G401.6 (cell line): ENCODE measurements around the gene CDK6.

Experiments used
- FAIRE-seq: peaks from 2 replicates; lab custom pipeline; 2012; peaks lifted over from hg19 to GRCh38; lab: Jason Lieb, UNC

Gene CDK6

DNA sequence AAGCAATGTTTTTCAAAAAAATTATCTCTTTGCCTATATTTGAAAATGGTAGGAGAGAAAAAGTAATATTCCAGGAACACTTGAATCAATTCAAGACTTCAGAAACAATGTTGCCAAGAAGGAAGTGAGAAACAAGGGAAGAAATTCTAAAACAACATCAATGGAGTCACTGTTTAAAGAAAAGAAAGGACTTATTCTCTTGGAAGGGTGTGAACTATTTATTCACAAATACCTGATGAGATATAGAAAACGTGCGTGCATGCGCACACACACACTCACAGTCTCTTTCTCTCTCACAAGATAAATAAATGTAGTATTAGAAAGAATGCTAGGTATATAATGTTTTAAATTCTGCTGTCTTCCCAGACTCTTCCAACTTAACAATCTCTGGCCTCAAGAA is 128.9 kb downstream of the CDK6 start:
- no peak for FAIRE-seq

DNA sequence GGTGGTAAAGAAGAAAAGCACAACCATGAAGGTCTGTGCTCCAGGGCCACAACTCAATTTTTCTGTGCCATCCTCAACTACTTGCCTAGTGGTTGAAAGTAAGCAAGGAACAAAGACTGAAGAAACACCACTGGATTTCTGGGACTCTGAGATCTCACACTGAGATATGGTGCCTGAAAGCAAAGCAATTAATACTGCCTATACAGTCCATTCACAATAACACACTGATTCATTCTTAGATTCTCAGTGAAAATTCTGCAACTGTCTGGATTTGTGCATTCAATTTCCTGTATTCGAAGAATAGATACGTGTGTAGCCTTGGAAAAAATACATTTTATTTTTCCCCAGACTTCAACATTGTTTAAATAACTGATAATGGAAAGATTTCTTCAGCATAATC is 129.8 kb downstream of the CDK6 start:
- FAIRE-seq: no peak

DNA sequence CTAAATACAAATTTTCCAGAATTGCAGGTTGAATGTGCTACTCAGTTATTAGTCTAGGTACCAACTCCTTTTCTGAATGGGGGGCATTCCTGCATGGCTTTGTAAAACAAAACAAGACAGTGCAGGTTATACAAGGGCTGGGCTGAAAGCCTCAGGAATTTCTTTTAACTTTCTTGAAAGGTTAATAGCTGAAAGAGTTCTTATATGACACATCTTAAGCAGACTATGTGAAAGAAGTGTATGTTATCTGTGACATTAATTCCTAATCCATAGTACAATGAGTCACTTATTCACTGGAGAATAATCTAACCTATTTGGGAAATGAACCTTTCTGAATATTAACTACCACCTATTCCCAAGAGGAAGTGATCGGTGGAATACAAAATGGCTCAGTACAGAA is 130.5 kb downstream of the CDK6 start:
- no peak for FAIRE-seq

DNA sequence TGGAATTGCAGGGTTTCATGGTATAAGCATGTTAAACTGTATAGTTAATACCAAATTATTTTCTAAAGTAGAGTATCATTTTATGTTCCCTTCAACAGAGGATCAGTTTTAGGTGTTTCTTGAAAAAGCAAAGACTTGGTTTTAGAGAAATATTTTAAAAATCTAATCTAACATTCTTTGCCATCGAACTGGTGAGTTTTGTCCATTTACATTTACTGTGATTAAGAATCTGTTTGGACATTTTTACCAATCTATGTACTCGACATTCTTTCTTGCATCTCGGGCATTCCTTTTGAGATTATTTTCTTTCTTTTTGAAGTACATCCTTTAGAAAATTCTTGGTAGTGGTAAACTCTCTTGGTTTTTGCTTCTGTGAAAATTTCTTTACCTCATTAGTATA is 131.5 kb downstream of the CDK6 start:
- FAIRE-seq: no peak

DNA sequence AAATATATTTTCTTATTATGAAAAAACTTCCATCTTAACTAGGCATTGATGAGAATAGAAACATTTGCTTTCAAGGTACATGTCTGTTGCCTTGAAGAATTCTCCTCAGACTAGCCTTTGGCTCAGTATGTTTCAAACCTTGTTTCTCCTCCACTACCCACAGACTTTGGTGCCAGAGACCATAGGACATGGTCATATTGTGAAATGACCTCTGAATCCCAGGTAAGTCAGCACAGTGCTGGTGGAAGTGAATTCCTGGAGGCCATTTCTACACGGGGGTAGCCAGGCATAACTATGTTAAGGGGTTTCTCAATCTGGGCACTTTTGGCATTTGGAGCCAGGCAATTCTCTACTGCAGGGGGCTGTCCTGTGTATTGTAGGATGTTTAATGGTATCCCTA is 133.8 kb downstream of the CDK6 start:
- FAIRE-seq: no peak

DNA sequence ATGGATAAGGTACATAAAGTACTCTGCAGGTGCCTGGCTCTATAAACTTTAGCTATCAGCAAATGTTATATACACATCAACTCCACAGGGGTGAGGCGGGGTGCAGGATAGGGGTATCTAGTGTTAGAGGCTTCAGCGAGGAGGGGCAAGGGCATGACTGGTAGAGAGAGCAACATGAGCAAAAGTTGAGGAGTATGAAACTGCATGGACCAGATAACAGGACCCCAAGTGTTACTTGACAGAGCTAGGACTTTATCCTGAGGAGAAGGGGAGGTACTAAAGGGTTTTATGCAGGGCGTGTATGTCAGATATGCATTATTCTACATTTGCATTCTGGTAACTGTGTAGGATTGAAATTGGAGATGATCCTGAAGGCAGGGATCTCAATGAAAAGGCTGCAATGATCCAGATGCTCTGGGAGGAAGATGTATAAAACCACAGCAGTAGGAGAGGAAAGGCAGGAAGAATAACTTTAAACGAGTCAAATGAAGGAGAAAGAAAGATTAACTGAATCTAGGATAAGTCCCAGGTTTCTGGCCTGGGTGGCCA is 136.3 kb downstream of the CDK6 start:
- no peak for FAIRE-seq

DNA sequence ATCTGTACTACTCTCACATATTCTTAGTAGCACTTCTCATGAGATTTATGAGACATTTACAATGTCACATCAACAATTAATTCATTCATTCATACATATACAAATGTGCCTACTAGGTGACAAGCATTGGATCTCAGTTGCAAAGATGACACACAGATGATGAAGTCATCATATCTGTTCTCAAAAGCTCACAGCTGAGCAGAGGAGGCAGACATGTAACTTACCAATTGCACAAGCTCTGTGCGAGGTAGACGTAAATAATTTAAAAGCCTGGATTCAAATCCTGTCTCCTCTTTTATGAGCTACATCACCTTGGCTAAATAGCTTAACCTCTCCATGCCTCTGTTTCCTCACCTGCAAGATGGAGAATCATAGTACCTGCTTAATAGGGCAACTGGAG is 136.8 kb downstream of the CDK6 start:
- FAIRE-seq: no peak

DNA sequence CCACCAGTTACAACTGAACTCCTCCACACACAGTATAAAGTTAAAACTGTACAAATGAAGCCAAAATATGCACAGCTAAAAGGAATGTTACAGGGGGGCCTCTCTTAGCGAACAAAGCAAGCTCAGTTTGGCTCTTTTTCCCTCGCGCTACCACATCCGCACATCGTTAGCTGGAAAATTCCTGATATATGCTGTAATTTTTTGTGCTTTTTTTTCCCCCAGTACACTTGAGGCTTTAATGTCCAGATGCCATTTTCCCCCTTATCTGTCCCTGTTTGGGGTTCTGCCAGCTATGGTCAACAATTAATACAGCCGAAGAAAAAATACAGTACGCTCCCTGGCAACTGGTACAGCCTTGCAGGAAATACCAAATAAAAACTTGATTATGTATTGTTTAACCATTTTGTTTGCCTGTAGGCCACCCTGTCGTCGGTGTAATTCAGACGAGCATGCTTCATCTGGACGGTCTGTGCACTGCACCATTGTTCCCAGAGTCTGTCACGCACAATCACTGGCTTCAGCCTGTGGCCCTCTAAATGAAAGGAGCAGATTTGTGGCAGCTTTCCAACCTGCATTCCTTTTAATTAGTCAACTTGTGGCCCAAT is 138.0 kb downstream of the CDK6 start:
- no peak for FAIRE-seq

DNA sequence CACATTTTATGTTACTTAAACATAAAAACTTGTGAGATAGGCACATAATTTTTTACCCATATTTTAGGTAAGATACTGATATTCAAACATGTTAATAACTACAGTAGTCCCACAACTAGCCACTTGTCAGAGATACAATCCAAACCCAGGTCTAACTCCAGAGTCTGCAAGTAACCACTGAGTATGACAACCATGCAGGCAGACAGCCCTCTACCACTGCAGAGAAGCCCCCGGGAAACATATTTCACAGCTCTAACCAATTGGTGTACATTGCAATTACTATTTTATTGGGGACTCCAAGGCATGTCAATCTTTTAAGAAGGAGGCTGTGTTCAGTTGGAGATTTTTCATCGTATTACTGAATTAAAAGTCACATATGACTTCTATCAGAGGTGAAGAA is 139.0 kb downstream of the CDK6 start:
- FAIRE-seq: no peak

DNA sequence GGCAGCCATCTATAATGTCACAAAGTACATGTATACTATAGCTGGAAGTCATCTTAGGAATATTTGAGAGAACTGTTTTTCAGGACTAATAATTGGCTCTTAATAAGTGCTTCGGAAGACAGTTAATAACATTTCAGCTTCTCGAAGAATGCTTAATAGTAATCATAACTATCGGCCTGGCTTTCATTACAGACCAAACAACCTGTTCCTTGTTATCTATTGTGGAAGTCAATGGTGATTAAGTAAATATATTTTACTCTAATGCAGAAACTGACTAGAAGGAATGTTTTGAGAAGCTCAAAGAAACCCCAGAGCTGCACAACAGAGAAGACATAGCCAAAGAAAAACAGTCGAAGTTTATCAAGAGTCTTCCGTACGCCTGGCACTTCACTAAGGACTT is 139.4 kb downstream of the CDK6 start:
- no peak for FAIRE-seq

DNA sequence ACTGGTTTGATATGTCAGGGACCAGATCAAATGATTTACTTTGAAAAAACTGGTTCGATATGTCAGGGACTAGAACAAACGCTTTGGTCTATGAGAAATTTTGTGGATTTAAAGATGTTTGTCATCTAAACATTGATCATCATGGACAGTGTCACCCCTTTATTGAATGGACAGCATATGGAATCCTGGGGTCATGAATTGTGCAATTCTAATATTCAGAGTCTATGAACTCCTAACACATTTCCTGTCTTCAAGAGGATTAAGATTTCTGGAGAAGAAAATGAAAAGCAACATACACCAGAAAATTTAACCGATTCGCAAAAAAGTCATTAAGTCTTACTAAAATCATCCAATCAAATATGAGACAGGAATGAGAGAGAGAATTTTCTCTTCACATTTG is 139.8 kb downstream of the CDK6 start:
- no peak for FAIRE-seq

DNA sequence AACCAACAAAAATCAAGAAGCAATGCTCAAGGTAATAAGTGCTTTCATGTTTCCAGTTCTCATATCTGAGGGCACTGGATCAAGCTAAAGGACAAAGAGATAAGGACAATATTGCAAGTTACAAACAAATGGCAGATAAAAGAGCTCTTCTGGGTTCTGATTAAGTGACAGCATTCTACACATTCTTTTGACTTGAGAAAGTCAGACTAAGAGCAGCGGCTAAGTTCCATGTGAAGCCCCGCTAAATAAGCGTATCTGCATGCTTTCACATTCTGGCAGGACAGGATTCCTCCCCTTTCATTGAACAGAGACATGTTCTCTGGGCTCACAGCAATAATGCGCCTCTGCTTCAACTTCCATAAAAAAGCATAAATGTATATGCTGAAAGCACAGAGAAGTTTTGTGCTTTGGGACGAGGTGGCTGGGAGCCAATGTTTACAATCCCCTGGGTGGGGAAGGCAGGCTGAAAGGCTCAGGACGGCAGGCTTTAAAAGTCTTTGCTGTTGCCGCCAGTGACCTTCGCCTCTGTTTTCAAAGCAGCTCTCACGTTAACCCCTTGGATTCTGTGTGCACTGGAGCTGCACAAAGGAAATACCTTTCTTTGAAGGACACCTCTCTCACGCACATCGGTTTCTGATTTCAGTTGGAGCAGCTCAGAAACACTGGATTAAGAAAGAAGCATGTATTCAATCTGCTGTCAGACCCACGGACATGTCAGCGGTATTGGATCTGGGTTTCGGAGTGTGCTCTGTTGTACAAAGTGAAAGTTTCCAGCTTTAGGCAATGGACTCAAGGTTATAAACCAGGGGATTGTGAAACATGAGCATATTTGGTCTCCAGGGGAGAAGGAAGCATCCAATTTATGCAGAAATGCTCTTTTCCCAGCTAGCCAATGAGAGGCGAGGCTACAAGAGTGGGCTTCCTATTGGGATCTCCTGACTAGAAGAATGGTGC is 140.8 kb downstream of the CDK6 start:
- no peak for FAIRE-seq

DNA sequence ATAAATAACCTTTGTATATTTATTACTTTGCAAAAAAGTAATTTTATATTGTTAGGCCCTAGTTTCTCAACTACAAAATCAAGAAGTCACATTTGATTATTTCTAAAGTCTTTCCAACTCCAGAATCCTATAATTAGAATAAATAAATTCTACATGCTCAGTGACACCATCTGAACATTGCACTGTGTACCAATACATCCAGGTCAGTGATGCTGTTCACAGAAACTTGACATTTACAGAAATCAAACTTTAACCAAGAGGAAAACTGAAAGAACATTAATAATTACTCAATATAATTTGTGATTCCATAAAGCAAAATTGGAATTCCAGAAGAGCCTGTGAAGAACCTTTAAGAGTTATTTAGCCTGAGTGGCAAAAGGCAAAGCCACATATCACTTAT is 142.2 kb downstream of the CDK6 start:
- no peak for FAIRE-seq

DNA sequence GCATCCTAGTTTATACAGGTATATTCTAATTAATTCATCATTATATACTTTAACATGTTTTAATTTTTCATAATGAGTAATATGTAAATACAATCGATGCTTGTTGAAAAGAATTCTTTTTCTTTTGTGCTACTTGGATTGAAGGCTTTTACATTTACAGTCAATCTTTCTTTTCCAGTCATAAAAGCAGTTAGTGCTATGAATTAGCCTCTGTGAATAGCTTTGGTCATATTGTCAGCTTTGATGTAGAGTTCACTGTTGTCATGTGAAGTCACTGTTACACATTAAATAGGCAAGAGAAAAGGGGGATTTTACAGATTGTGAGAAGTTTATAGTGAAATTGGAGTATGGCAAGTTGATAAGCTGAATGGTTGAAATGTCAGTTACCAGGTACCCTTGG is 142.9 kb downstream of the CDK6 start:
- no peak for FAIRE-seq

DNA sequence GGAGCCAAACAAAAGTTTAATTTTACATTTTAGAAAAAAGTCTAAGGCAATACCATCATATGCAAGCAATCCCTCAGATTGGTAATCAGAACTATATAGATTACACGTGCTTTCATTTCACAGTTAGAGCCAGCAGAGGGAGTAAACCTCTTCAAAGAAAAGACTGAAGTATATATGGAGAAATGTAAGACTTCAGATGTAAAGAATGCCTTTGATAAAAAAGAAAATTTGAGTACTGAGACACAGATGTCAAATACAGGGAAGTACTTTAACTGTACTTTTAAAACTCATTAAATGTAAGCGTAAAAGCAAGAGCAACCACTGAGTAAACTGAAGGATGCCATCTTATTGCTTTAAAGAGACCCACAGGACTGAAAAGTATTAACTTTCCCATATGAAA is 144.8 kb downstream of the CDK6 start:
- peak; percentile 34 for FAIRE-seq

DNA sequence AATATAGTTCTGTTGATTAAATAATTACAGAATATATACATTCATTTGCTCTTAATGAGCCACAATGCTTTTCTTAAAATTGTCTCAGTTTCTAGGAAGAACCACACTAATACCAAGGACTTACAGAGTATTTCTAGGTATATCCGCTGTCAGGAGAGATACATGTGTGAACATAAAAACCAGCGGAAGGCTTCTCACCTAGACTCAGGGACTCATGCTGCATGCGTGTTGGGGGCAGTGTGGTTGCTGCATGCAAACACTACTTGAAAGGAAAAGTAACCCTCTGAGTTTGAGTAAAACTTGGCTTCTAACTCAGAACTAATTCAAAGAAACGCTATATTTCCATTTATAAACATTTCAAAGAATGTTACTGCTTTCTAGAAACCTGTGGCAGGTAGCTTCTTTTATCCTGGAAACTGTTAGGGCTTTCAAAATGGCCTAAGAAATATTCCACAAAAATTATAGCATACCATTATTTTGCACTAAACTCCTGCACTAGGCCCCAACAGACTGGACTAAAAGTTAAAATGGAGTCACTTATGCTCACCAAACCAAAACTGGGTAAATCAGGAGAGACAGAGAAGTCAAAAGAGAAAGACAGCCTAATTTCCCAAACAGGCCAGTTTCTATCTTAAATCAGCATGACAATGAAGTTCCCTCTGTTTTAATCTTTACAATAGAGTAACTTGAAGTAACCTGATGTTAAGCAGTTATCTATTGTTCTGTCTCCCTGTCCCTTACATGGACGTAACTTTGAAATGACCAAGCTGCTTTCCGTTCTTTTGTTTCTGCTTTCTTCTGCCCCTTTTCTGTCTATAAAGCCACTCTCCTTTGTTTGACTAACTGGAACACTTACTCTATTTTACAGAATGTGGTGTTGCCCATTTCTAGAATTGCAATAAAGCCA is 151.0 kb downstream of the CDK6 start:
- no peak for FAIRE-seq

DNA sequence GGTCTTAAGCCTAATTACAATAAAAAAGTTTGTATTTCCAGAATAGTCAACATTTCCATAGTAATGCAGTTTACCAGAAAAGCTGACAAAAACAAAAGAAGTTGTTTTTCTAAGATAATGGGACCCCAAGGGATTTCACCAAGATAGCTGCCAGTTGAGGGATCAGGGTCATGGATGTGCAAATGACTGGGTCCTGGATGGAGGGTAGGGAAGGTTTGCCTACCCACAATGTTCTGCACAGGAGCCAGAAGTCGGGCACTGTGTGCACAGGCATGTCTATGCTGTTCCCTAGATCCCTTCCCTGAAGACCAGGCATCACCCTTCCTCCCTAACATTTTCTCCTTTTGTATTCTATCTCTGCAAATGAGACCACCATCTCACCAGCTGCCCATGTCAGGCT is 152.1 kb downstream of the CDK6 start:
- no peak for FAIRE-seq

DNA sequence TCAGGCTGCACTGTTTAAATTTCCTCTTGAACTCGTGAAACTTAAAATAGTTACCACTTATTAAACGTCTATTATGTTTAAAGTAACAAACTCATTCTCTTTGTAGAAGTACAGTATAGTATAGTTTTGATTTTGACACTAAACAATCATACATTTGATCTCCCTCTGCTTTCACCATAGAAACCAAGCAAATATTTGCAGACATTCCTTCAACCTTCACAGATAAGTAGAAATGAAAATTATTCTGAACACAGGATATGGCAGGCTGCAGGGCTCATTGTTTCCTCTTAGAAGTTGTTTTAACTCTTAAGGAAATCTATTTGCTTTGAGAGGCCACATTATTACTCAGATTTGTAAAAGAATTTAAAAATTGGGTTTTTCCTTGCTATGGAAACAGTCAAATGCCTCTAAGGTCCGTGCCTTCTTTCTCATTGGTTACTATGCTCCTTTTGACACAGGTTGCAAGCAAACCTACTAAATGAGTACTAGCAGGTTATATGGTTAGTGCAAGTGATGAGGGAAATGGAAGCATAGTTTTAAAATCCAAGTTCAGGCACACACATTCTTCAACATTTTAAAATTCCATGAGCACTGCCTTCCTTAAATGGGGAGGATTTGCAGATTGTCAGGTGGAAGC is 153.4 kb downstream of the CDK6 start:
- no peak for FAIRE-seq

DNA sequence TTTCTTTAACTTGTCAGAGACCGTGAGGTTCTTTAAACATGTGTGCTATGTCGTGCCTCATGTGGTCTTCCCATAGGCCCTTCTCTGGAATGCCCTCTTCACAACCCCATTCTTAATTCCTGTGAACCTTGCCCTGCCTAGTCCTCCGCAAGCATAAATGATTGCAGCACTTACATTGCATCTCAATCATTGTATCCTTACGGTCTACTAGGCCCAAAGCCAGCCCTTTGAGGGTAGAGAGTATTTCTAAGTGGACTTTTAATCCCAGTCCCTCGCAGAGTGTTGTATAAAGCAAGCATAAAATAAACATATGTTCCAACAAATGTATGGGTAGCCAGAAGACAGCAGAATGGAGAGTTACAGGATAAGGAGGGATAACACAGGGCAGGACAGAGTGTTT is 154.0 kb downstream of the CDK6 start:
- FAIRE-seq: no peak

DNA sequence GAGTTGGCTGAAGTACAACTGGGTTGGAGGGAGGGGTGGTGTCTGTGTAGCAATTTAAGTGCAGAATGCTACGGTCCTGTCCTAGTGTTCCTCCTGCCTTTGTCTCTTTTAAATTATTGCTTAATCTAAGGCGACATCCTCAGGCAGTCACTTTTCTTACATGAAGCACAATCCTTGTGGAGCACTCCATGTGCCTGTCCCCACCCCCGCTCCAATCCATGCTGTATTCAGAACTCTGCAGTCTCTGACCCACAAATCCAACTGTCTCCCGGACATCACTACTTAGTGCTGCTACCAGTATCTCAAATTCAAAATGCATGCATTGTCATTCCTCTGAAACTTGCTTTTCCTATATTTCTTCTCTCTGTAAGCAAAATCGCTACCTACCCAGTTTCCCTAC is 154.7 kb downstream of the CDK6 start:
- no peak for FAIRE-seq

DNA sequence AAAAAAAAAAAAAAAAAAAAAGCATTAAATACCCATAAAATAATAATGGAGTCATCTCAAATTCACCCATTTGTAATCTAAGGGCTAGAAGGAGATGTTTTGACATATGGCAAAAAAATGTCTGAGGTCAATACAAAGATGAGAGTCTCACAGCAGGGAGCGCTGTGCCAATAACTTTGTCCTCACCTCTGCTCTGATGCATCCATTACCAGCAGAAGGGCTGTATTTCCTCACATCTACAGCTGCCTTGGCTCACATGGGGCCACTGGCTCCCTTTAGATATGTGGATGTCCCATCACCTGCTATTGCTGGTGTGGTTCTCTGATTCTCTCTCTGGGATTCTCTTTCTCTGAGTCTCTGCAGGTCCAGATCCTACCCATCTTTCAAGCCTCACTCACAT is 155.9 kb downstream of the CDK6 start:
- no peak for FAIRE-seq

DNA sequence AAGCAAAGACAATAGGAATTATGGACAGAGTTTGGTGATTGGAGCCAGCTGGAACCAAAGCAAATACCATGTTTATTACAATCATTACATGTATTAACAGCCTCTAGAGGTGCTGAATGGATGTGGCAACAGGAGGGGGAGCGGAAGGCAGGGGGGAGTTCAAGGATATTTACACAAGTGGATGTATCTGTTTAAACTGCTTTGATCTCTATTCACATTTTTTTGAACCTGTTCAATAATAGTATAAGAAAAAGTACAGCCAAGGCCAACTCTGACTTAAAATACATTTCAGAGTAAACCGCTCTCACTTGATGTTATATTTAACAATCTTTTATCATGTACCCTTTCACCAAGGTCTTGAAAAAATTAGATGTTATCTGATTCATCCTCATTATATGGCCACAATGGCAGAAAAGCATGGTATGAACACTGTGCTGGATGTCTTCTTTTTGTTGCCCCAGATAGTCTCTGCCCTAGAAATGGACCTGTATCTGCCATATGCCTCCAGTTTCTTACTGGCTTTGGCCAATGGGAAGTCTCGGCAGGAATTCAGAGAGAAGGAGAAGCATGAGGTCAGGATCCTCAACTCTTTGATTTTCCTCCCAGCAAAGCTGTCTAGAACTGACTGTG is 158.0 kb downstream of the CDK6 start:
- no peak for FAIRE-seq
